GM23338 (cell line): ENCODE measurements around the gene SRSF11.

Experiments
- CREB1 ChIP-seq: fragments of 250-450 bp; sonication (Bioruptor Pico); IDR thresholded peaks from 2 replicates; pipeline ENCODE4 v1.5.0; 2020; ENCODE audit warnings: low read depth, mild to moderate bottlenecking, moderate library complexity
- CTCF ChIP-seq, 2 experiments: fragments of 200-600 bp in 1 of 2; sonication (generic) in 1 of 2; conservative IDR thresholded peaks; 2 replicates each; pipeline versions ENCODE4 v1.5.1 to v1.6.1; 2016 to 2017; ENCODE audit warnings: antibody characterized with exemption in 2 of 2, low read depth in 2 of 2, mild to moderate bottlenecking in 2 of 2, moderate library complexity in 1 of 2
- EZH2 ChIP-seq: fragments of 200-600 bp; sonication (generic); IDR thresholded peaks from one replicate; pipeline ENCODE4 v1.8.0; 2017; ENCODE audit warnings: antibody characterized with exemption, mild to moderate bottlenecking, low read depth; ENCODE audit not compliant: unreplicated experiment
- EZH2phosphoT487 ChIP-seq: fragments of 200-600 bp; sonication (generic); IDR thresholded peaks from one replicate; pipeline ENCODE4 v1.8.1; 2018; ENCODE audit warnings: antibody characterized with exemption; ENCODE audit not compliant: unreplicated experiment
- JUNB ChIP-seq: IDR thresholded peaks from one replicate; pipeline ENCODE4 v1.6.1; 2016; ENCODE audit warnings: antibody characterized with exemption; ENCODE audit not compliant: unreplicated experiment
- POLR2AphosphoS5 ChIP-seq: IDR thresholded peaks from 2 replicates; pipeline ENCODE4 v1.6.1; 2016; ENCODE audit warnings: antibody characterized with exemption, low read depth
- ZNF331 ChIP-seq: fragments of 250-450 bp; sonication (Bioruptor Pico); IDR thresholded peaks from 2 replicates; pipeline ENCODE4 v1.5.0; 2020; ENCODE audit warnings: low read depth, mild to moderate bottlenecking, moderate library complexity
- TF ChIP-seq, protein P1 (sequence below): IDR thresholded peaks from one replicate; pipeline ENCODE4 v1.6.1; 2018; ENCODE audit warnings: antibody characterized with exemption; ENCODE audit not compliant: unreplicated experiment

DNA sequence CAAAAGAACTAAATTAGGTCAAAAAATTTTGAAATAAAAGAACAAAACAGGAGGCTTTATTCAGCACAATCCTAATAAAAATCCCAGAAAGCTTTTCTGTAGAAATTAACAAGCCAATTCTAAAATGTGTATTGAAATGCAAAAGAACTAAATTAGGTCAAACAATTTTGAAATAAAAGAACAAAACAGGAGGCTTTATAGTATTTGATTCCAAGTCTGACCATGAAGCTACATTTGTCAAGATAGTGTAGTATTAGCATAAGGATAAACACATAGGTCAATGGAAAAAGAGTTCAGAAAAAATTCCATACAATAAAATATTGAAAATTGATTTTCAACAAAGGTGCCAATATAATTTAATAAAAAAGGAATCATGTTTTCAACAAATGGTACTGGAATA lies 26.6 kb upstream of the SRSF11 start:
- no peak for TF ChIP-seq EZH2
- TF ChIP-seq CTCF (conservative IDR thresholded peaks at IDR 0.05; ENCODE audit: low read depth in 2 of 2), result no peak
- no peak for TF ChIP-seq POLR2AphosphoS5
- TF ChIP-seq JUNB, result no peak
- no peak for TF ChIP-seq CREB1
- TF ChIP-seq EZH2phosphoT487, result no peak
- TF ChIP-seq, protein P1, sequence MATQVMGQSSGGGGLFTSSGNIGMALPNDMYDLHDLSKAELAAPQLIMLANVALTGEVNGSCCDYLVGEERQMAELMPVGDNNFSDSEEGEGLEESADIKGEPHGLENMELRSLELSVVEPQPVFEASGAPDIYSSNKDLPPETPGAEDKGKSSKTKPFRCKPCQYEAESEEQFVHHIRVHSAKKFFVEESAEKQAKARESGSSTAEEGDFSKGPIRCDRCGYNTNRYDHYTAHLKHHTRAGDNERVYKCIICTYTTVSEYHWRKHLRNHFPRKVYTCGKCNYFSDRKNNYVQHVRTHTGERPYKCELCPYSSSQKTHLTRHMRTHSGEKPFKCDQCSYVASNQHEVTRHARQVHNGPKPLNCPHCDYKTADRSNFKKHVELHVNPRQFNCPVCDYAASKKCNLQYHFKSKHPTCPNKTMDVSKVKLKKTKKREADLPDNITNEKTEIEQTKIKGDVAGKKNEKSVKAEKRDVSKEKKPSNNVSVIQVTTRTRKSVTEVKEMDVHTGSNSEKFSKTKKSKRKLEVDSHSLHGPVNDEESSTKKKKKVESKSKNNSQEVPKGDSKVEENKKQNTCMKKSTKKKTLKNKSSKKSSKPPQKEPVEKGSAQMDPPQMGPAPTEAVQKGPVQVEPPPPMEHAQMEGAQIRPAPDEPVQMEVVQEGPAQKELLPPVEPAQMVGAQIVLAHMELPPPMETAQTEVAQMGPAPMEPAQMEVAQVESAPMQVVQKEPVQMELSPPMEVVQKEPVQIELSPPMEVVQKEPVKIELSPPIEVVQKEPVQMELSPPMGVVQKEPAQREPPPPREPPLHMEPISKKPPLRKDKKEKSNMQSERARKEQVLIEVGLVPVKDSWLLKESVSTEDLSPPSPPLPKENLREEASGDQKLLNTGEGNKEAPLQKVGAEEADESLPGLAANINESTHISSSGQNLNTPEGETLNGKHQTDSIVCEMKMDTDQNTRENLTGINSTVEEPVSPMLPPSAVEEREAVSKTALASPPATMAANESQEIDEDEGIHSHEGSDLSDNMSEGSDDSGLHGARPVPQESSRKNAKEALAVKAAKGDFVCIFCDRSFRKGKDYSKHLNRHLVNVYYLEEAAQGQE, result no peak
- no peak for TF ChIP-seq ZNF331 (CRISPR knock-in tag)
